GM03348 (cell line): ENCODE measurements around the gene RND1.
A peak's percentile ranks its signal among the peaks of the same experiment; 100 is the strongest.
"Not testable (repeated sequence)": the region's sequence is repeated elsewhere in the genome, so short reads cannot be mapped to it uniquely, and the experiment has no call there.

Source experiments
- DNase-seq: peaks from one replicate; pipeline ENCODE4 v3.0.0; 2012; ENCODE audit warnings: low spot score

Gene RND1

GRCh38 chr12:48868451-48868850, 2.8 kb upstream of the RND1 start:
- DNase-seq, result no peak

GRCh38 chr12:48866052-48866711, 512 bp upstream of the RND1 start:
- DNase-seq, result no peak

GRCh38 chr12:48863291-48863690, 2.4 kb downstream of the RND1 start:
- no peak for DNase-seq

GRCh38 chr12:48862760-48863159, 2.9 kb downstream of the RND1 start:
- DNase-seq, result no peak

- no peak for DNase-seq
These were observed 4.6 kb downstream of the RND1 start for GRCh38 chr12:48861111-48861510.

GRCh38 chr12:48860236-48860635, 5.4 kb downstream of the RND1 start:
- DNase-seq, result not testable (repeated sequence)

- DNase-seq, result no peak
These were observed 6.1 kb downstream of the RND1 start for GRCh38 chr12:48859607-48860006.

GRCh38 chr12:48858043-48858442, 7.6 kb downstream of the RND1 start:
- DNase-seq, result no peak

- DNase-seq, result no peak
These were observed 8.2 kb downstream of the RND1 start for GRCh38 chr12:48857278-48857994.

GRCh38 chr12:48856379-48856778, 9.3 kb downstream of the RND1 start:
- DNase-seq, result no peak

GRCh38 chr12:48854932-48855331, 10.7 kb downstream of the RND1 start:
- DNase-seq, result not testable (repeated sequence)

GRCh38 chr12:48854488-48854887, 11.2 kb downstream of the RND1 start:
- DNase-seq, result no peak

- peak; percentile 83 for DNase-seq
These were observed 12.7 kb downstream of the RND1 start for GRCh38 chr12:48852734-48853688.

- DNase-seq, result peak; percentile 99
These were observed 13.6 kb downstream of the RND1 start, which contains the start of gene DDX23 for GRCh38 chr12:48851883-48852733. TSS of gene DDX23 (minus strand) at chr12:48852163. CDS start at chr12:48845782, 6,381 bp downstream.

- DNase-seq, result not testable (repeated sequence)
These were observed 23.6 kb downstream of the RND1 start for GRCh38 chr12:48842021-48842420.

GRCh38 chr12:48838048-48838447, 27.6 kb downstream of the RND1 start:
- no peak for DNase-seq

GRCh38 chr12:48832321-48833060, 33.2 kb downstream of the RND1 start:
- DNase-seq, result no peak

- DNase-seq, result no peak
These were observed 34.4 kb downstream of the RND1 start for GRCh38 chr12:48831257-48831656.

- no peak for DNase-seq
These were observed 36.7 kb downstream of the RND1 start for GRCh38 chr12:48828841-48829575.

GRCh38 chr12:48828293-48828692, 37.4 kb downstream of the RND1 start:
- DNase-seq, result no peak
